Measurements from ENCODE around the gene SLC16A11.
"Not testable (repeated sequence)": the region's sequence is repeated elsewhere in the genome, so short reads cannot be mapped to it uniquely, and the experiment has no call there.

Gene SLC16A11

GRCh38 chr17:7043497-7044198 lies at the start of gene SLC16A11:
Gene SLC16A11 (minus strand): TSS chr17:7044092. CDS start chr17:7043513, 579 bp downstream.
- no peak for DNase-seq (ENCODE audit: low read depth)

DNA sequence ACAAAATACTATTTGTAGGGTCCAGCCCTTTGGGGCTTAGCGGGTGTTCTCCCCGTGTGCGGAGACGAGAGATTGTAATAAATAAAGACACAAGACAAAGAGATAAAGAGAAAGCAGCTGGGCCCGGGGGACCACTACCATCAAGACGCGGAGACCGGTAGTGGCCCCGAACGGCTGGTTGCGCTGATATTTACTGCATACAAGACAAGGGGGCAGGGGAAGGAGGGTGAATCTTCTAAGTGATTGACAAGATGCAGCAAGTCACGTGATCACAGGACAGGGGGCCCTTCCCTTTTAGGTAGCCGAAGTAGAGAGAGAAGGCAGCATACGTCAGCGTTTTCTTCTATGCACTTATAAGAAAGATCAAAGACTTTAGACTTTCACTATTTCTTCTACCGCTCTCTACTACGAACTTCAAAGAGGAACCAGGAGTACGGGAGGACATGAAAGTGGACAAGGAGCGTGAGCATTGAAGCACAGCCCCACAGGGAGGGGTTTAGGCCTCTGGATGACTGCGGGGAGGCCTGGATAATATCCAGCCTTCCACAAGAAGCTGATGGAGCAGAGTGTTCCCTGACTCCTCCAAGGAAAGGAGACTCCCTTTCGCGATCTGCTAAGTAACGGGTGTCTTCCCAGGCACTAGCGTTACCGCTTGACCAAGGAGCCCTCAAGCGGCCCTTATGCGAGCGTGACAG lies 47.6 kb upstream of the SLC16A11 start:
- DNase-seq (ENCODE audit: low read depth), result not testable (repeated sequence)

- DNase-seq (ENCODE audit: low read depth), result not testable (repeated sequence)
These were observed 45.7 kb upstream of the SLC16A11 start for GRCh38 chr17:7089570-7089969.

GRCh38 chr17:7088442-7088841 lies 44.5 kb upstream of the SLC16A11 start:
- DNase-seq (ENCODE audit: low read depth), result not testable (repeated sequence)

- DNase-seq (ENCODE audit: low read depth), result no peak
These were observed 40.2 kb upstream of the SLC16A11 start for GRCh38 chr17:7084088-7084487.

DNA sequence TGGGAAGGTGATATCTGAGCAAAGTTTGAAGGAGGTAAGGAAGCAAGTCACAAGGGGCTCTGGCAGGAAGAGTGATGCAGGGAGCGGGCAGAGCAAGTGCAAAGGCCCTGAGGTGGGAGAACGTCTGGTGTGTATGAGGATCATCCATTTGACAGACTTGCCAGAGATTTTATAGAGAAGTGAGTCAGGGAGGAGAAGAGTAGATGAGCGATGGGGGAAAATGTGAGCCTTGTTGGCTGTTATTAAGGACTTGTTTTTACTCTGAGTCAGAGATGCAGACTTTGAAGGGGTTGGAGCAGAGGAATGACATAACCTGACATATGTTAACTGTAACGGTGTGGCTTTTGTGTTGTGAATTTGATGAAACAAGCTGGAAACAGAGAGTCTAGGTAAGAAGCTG lies 39.7 kb upstream of the SLC16A11 start:
- no peak for DNase-seq (ENCODE audit: low read depth)

- no peak for DNase-seq (ENCODE audit: low read depth)
These were observed 37.6 kb upstream of the SLC16A11 start for GRCh38 chr17:7081341-7082062.

DNA sequence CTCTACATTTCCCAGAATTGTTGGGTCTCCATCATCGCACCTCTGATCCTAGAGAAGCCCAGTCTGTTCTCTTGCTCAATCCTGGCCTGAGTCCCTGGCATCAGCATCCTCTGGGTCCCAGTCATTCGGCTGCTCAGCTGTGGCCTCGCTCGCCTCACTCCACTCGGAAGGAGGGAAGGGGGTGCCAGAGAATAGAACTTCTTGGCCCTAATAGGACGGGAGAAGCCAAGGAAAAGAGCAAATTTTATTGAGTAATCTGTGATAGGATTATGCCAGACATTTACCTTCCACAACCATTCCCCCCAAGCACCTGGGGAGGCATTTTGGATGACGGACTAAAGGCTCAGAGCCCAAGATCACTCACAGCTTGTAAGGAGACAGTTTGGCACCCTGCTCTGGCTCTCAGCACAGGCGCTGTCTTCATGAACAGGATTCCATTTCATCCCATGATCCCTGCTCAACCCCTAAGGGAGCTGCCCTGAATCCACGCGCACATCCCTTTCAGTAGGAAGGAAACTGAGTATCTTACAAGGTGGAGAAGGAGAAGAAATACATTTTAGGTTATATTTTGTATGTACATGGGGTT lies 36.7 kb upstream of the SLC16A11 start:
- no peak for DNase-seq (ENCODE audit: low read depth)

DNA sequence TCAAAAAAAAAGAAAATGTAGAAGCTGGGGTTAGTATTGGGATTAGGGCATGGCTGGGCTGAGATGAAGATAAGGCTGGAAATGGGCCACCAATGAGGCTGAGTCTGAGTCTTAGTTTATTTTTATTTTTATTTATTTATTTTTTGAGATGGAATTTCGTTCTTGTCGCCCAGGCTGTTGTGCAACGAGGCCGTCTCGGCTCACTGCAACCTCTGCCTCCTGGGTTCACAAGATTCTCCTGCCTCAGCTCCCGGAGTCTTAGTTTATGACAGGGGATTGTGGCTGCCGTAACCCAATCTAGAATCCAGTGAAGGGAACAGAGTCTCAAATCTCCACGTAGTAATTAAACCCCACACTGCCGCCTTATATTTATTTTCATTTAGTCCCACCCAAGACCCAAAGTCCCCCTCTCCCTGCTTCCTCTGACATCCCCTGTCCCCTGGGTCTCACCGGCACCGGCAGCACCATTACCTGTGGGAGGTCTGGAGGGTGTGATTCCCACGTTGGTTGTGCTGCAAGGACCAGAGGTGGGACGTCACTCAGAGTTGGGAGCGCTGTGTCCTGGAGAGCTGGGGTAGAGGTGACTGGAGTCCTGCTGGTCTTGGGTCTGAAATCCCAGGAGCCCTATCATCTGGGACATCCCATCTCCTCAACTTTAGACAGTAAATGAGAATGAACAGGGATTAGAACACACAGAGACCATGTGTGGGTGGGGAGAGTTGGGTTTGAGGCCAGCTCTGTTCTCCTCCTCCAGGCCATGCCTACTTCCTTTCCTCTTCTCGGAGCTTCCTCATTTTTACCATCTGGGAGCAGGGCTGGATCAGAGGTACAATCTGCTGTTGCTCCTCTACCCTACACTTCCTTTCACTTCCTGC lies 35.9 kb upstream of the SLC16A11 start, which contains the start of gene CLEC10A:
CLEC10A (minus strand) TSS at position 671 of the 875 bp plus-strand sequence. CDS start 1,439 bp downstream, outside the sequence.
- DNase-seq (ENCODE audit: low read depth), result no peak

GRCh38 chr17:7078711-7079110 lies 34.8 kb upstream of the SLC16A11 start:
- no peak for DNase-seq (ENCODE audit: low read depth)

DNA sequence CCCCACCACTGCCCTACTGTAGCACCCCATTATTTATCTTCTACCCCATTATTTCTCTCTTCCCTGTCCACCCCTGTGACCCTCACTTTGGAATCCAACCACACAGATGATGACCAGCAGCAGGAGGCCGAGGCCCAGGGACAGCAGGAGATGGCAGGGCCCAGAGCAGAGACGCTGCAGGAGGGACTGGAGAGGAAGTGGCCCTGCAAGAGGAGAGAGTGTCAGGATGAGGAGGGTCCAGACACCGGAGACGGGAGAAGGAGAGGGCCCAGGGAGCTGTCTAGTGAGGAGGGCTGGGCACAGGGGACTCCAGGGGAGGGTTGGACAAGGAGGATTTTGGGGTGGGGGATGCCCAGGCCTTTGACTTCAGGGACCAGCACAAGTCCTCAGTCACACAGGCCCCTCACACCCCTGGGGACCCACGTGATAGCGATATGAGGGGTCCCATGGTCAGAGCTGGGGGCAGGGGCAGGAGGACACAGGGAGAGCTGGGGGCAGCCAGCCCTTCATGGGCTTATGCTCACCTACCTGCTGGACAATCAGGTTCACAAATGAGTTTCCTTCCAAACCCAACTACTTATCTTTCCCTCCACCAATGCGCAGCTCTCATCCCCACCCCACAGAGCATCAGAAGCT lies 34.1 kb upstream of the SLC16A11 start:
- DNase-seq (ENCODE audit: low read depth), result no peak

GRCh38 chr17:7074931-7075330 lies 31.0 kb upstream of the SLC16A11 start:
- no peak for DNase-seq (ENCODE audit: low read depth)

DNA sequence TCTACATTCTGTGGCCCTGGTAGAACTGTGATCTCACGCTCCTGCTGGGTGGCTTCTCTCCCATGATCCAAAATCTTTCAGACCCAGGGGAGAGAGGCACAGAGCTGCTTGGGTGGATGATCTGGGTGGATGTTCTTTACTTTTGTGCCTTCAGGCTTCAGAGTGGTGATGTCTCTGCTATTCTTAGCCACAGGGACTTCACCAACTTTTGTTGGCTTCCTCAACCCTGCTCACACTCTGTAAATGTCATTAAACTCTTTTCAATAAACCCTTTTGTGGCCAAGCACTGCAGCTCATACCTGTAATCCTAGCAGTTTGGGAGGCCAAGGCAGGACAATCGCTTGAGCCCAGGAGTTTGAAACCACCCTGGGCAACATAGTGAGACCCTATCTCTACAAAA lies 28.5 kb upstream of the SLC16A11 start:
- no peak for DNase-seq (ENCODE audit: low read depth)

DNA sequence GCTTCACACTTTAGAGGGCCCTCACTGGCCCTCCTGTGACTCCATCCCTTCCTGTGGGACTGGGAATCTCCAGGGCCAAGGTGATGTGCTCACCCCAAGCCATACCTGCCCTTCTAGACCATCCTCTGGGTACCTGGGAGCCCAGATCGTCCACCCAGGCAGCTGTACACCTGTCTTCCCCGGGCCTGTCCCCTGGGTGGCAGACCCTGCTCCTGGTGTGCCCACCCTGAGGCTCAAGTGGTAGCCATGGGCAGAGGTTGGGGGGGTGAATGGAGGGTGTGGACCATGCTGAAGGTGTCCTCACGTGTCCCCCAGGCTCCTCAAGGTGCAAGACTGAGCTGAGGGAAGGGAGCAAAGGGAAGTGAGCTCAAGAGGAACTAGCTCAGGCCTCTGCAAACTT lies 26.8 kb upstream of the SLC16A11 start:
- DNase-seq (ENCODE audit: low read depth), result no peak

GRCh38 chr17:7068268-7068667 lies 24.4 kb upstream of the SLC16A11 start:
- DNase-seq (ENCODE audit: low read depth), result no peak

GRCh38 chr17:7067198-7067597 lies 23.3 kb upstream of the SLC16A11 start:
- DNase-seq (ENCODE audit: low read depth), result no peak

DNA sequence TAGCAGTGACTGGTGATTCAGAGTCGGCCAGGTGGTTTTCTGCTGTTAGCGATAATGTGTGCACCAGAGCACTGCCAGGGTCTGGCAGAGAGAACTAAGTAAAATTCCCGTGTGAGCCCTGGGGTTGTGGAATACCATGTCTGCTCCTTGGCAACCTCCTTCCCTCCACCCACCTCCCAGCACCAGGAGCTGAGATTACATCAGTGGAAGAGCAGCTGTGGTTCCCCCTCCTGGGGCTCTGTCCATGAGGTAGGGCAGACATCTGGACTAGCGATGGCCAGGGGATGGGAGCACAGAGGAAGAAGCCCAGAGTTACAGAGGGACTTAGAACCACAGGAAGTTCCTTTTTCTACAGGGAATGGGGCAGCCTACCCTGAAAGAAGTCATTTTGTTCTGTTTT lies 20.4 kb upstream of the SLC16A11 start:
- no peak for DNase-seq (ENCODE audit: low read depth)

DNA sequence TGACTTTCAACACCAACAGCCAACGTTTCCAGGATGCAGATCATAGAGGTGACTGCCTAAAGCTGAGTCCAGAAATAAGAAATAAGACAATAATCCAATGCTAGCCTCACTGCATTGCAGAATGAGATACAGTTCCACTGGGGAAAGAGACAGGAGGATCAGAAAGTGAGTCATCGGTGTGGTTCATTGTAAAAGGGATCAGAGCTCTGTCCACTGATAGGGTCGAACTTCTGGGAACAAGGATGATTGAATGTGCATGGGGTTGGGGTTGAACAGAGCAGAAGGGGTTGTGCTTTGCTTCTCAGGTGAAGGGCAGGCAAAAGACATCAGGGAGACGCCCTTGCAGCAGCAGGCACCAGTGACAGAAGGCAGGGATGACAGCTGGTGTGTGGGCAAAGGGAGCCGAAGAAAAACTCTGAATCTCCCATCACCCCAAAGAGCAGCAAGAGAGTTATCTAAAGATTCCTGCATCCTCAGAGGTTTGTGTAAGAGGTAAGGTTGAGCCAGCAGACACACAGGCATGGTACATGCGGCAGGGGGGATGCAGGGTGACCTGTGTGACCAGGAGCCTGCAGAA lies 19.7 kb upstream of the SLC16A11 start:
- no peak for DNase-seq (ENCODE audit: low read depth)

DNA sequence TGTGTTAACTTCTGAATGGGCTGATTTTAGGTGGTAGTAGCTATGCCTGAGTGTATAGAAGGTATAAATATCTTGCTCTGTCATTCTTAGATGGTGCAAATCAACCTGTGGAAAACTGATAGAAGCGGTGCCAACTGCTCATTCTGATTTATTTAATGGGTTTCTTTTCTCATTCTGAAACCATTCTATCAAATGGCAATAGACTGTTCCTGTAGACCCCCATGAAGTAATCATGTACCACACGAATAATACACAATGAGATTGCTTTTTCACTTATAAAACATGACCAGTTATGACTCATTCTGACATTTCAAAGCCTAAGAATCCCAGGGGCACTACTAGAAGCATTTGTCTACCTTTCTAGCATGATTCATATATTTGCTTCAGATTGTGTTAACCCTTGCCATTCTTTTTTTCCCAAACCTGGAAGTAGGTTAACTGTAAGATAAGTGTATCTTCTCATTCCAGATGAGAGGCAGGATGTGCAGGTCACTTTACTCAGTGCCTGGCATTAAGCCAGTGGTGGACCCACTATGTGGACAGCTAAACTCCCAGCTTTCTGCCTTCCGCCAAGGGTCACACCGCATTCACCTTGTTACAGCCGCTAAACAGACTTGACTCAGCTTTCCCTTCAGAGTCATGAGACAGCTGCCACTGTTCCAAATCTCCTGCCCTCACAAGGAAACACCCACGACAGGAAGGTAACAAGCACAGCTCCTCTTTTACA lies 16.4 kb upstream of the SLC16A11 start:
- peak; percentile 46 for DNase-seq (ENCODE audit: low read depth)
